ENCODE measurements around the gene GOLPH3. TPM values are rescaled to one million over a fixed set of nuclear protein-coding genes. Genes with fewer than 3 reads are reported as not detected.

GOLPH3 gene
- 86.5 and 88.1 TPM in 2 replicates for total RNA-seq

GRCh38 chr5:32174011-32174870 lies at the start of gene GOLPH3:
Gene GOLPH3 (minus strand): TSS chr5:32174319. CDS start chr5:32174034, 285 bp downstream.

Other genes starting within 250 kb of the GOLPH3 start
- 13.4 and 19.0 TPM in 2 replicates for gene MTMR12, start 138.6 kb upstream of the GOLPH3 start, total RNA-seq

Data from cardiac atrium fibroblast (primary cell).